Measurements from ENCODE around the gene MYO3B. TPM values are rescaled to one million over a fixed set of nuclear protein-coding genes. Genes with fewer than 3 reads are reported as not detected.

Gene MYO3B
- total and polyA plus RNA-seq, 12 donors = 0.04 to 0.11 (median 0.06) TPM; not detected in 8

GRCh38 chr2:170216981-170217380 is 39.0 kb downstream of the MYO3B start:
- H3K9me3 ChIP-seq (replicated peaks in 1 of 3) = no peaks in the 10 kb centered on the region
- H3K4me1 ChIP-seq (replicated peaks in 1 of 2) = no peaks in the 10 kb centered on the region
- WGBS, 4 donors = 75 to 82% (median 80%) methylated on average over 5 of the region's 5 CpGs
- DNase-seq = no peak
- H3K36me3 ChIP-seq (replicated peaks in 1 of 2) = no peaks in the 10 kb centered on the region
- no peaks in the 10 kb centered on the region for H3K27me3 ChIP-seq
- no peak overlapping the region for H3K4me3 ChIP-seq
- TF ChIP-seq CTCF (IDR thresholded peaks at IDR 0.05) (no peak), POLR2A (IDR thresholded peaks at IDR 0.05) (no peak)
- intact Hi-C loops (cut with DNase I) = no loop called here
- no peak overlapping the region for H3K27ac ChIP-seq

- DNase-seq = no peak
- 89 to 96% (median 91%) methylated on average over 4 of the region's 4 CpGs for WGBS, 4 donors
- H3K36me3 ChIP-seq (replicated peaks in 1 of 2) = no peaks in the 10 kb centered on the region
- no peak for TF ChIP-seq POLR2A (IDR thresholded peaks at IDR 0.05)
- no peak for TF ChIP-seq CTCF (IDR thresholded peaks at IDR 0.05)
- H3K27me3 ChIP-seq = no peaks in the 10 kb centered on the region
- intact Hi-C loops (cut with DNase I) = no loop called here
- no peak overlapping the region for H3K4me3 ChIP-seq
- H3K9me3 ChIP-seq (replicated peaks in 1 of 3) = no peaks in the 10 kb centered on the region
- no peak overlapping the region for H3K27ac ChIP-seq
- no peaks in the 10 kb centered on the region for H3K4me1 ChIP-seq (replicated peaks in 1 of 2)
Observed at GRCh38 chr2:170217778-170218251, 39.9 kb downstream of the MYO3B start.

- WGBS, 4 donors = 80 to 87% (median 86%) methylated on average over 2 of the region's 2 CpGs
- intact Hi-C loops (cut with DNase I) = no loop called here
- no peak for DNase-seq
Observed at GRCh38 chr2:170218456-170218855, 40.5 kb downstream of the MYO3B start.

GRCh38 chr2:170218931-170219330 is 41.0 kb downstream of the MYO3B start:
- H3K4me1 ChIP-seq (replicated peaks in 1 of 2) = no peaks in the 10 kb centered on the region
- intact Hi-C loops (cut with DNase I) = no loop called here
- TF ChIP-seq POLR2A (IDR thresholded peaks at IDR 0.05) (no peak), CTCF (IDR thresholded peaks at IDR 0.05) (no peak)
- WGBS, 4 donors = 81 to 92% (median 83%) methylated on average over 1 of the region's 1 CpG
- no peaks in the 10 kb centered on the region for H3K9me3 ChIP-seq (replicated peaks in 1 of 3)
- H3K36me3 ChIP-seq (replicated peaks in 1 of 2) = no peaks in the 10 kb centered on the region
- H3K4me3 ChIP-seq = no peak overlapping the region
- no peak for DNase-seq
- H3K27ac ChIP-seq = no peak overlapping the region
- H3K27me3 ChIP-seq = no peaks in the 10 kb centered on the region

More at GRCh38 chr2:170218456-170218855, 40.5 kb downstream of the MYO3B start:
- Histone ChIP-seq H3K9me3 (replicated peaks in 1 of 3) (no peaks in the 10 kb centered on the region), H3K4me1 (replicated peaks in 1 of 2) (no peaks in the 10 kb centered on the region), H3K27ac (no peak overlapping the region), H3K27me3 (no peaks in the 10 kb centered on the region), H3K4me3 (no peak overlapping the region), H3K36me3 (replicated peaks in 1 of 2) (no peaks in the 10 kb centered on the region)
- TF ChIP-seq CTCF (IDR thresholded peaks at IDR 0.05) (no peak), POLR2A (IDR thresholded peaks at IDR 0.05) (no peak)
